HuH-7.5 (cell line): ENCODE data around the gene SHISAL1.
"Not testable (repeated sequence)": the region's sequence is repeated elsewhere in the genome, so short reads cannot be mapped to it uniquely, and the experiment has no call there.

Experiments
- DNase-seq: peaks from one replicate; pipeline ENCODE4 v3.0.0; 2011; ENCODE audit warnings: low spot score

The SHISAL1 gene

GRCh38 chr22:44302363-44302762 lies 10.4 kb downstream of the SHISAL1 start:
- not testable (repeated sequence) for DNase-seq

GRCh38 chr22:44301039-44301438 lies 11.7 kb downstream of the SHISAL1 start:
- DNase-seq: no peak

GRCh38 chr22:44299124-44299523 lies 13.6 kb downstream of the SHISAL1 start:
- DNase-seq: no peak

GRCh38 chr22:44298406-44299091 lies 14.2 kb downstream of the SHISAL1 start:
- DNase-seq: no peak

- no peak for DNase-seq
Measured at GRCh38 chr22:44297470-44298061, 15.2 kb downstream of the SHISAL1 start.

GRCh38 chr22:44295406-44295805 lies 17.3 kb downstream of the SHISAL1 start:
- no peak for DNase-seq

GRCh38 chr22:44293876-44294275 lies 18.9 kb downstream of the SHISAL1 start:
- DNase-seq: no peak

GRCh38 chr22:44293034-44293433 lies 19.7 kb downstream of the SHISAL1 start:
- DNase-seq: no peak

- no peak for DNase-seq
Measured at GRCh38 chr22:44292521-44292920, 20.2 kb downstream of the SHISAL1 start.

- no peak for DNase-seq
Measured at GRCh38 chr22:44291674-44292360, 20.9 kb downstream of the SHISAL1 start.

- DNase-seq: no peak
Measured at GRCh38 chr22:44291265-44291664, 21.5 kb downstream of the SHISAL1 start.

GRCh38 chr22:44289414-44290171 lies 23.2 kb downstream of the SHISAL1 start:
- no peak for DNase-seq

GRCh38 chr22:44288913-44289312 lies 23.8 kb downstream of the SHISAL1 start:
- DNase-seq: no peak

- no peak for DNase-seq
Measured at GRCh38 chr22:44287741-44288140, 25.0 kb downstream of the SHISAL1 start.

- DNase-seq: no peak
Measured at GRCh38 chr22:44287121-44287693, 25.5 kb downstream of the SHISAL1 start.

- DNase-seq: no peak
Measured at GRCh38 chr22:44286646-44287045, 26.1 kb downstream of the SHISAL1 start.

- DNase-seq: no peak
Measured at GRCh38 chr22:44284711-44285110, 28.0 kb downstream of the SHISAL1 start.

- DNase-seq: no peak
Measured at GRCh38 chr22:44281768-44282637, 30.7 kb downstream of the SHISAL1 start.

GRCh38 chr22:44280665-44281188 lies 32.0 kb downstream of the SHISAL1 start:
- DNase-seq: no peak

GRCh38 chr22:44279069-44279360 lies 33.7 kb downstream of the SHISAL1 start:
- DNase-seq: no peak
